22Rv1 (cell line): ENCODE measurements around the gene ELMO3.

Source experiments
- CTCF ChIP-seq: fragments of 450-650 bp; IDR thresholded peaks from 2 replicates; pipeline ENCODE4 v1.5.1; 2017; ENCODE audit warnings: mild to moderate bottlenecking
- ZFX ChIP-seq: fragments of 450-650 bp; IDR thresholded peaks from 2 replicates; pipeline ENCODE4 v1.6.1; 2017; ENCODE audit warnings: antibody characterized with exemption, borderline replicate concordance

GRCh38 chr16:67167588-67167987 is 31.3 kb upstream of the ELMO3 start:
- no peak for TF ChIP-seq CTCF
- TF ChIP-seq ZFX, result no peak
